ENCODE data around the gene DNMT3B.

Gene DNMT3B

GRCh38 chr20:32823737-32824588 lies 61.8 kb downstream of the DNMT3B start:
- POLR2A ChIA-PET, result no interaction called here
- H3K4me3 ChIP-seq (ENCODE audit: low read depth, low read length), result no peak overlapping the region
- no peak for DNase-seq (ENCODE audit: low read depth, low spot score)
- CTCF ChIA-PET, result interaction anchor here (1.0 to 1.1 kb wide), 3 partner anchors 34 to 45 kb away, joined by 3 read pairs; no protein-coding TSS in a partner anchor
- no peak for TF ChIP-seq CTCF (IDR thresholded peaks at IDR 0.05; ENCODE audit: insufficient read depth, low read length, missing control alignments)

- no peak for TF ChIP-seq CTCF (IDR thresholded peaks at IDR 0.05; ENCODE audit: insufficient read depth, low read length, missing control alignments)
- ChIA-PET CTCF (no interaction called here), POLR2A (no interaction called here)
- DNase-seq (ENCODE audit: low read depth, low spot score), result no peak
- H3K4me3 ChIP-seq (ENCODE audit: low read depth, low read length), result no peak overlapping the region
Measured at GRCh38 chr20:32828029-32828680, 66.0 kb downstream of the DNMT3B start.

GRCh38 chr20:32829311-32830005 lies 67.3 kb downstream of the DNMT3B start:
- TF ChIP-seq CTCF (IDR thresholded peaks at IDR 0.05; ENCODE audit: insufficient read depth, low read length, missing control alignments), result no peak
- ChIA-PET POLR2A (no interaction called here), CTCF (interaction anchor here (0.8 to 2.1 kb wide), 5 partner anchors 8 to 52 kb away, joined by 3 to 10 read pairs (median 4); no protein-coding TSS in a partner anchor)
- H3K4me3 ChIP-seq (ENCODE audit: low read depth, low read length), result no peak overlapping the region
- DNase-seq (ENCODE audit: low read depth, low spot score), result no peak

GRCh38 chr20:32830437-32830836 lies 68.3 kb downstream of the DNMT3B start:
- TF ChIP-seq CTCF (IDR thresholded peaks at IDR 0.05; ENCODE audit: insufficient read depth, low read length, missing control alignments), result no peak
- CTCF ChIA-PET, result interaction anchor here (0.8 to 2.1 kb wide), 5 partner anchors 9 to 53 kb away, joined by 3 to 10 read pairs (median 4); no protein-coding TSS in a partner anchor
- no peak overlapping the region for H3K4me3 ChIP-seq (ENCODE audit: low read depth, low read length)
- POLR2A ChIA-PET, result no interaction called here
- DNase-seq (ENCODE audit: low read depth, low spot score), result no peak

- no peak for TF ChIP-seq CTCF (IDR thresholded peaks at IDR 0.05; ENCODE audit: insufficient read depth, low read length, missing control alignments)
- CTCF ChIA-PET, result interaction anchor here (0.7 kb wide), 1 partner anchor 10 kb away, joined by 3 read pairs; no protein-coding TSS in a partner anchor
- POLR2A ChIA-PET, result no interaction called here
Measured at GRCh38 chr20:32831982-32832381, 69.8 kb downstream of the DNMT3B start.

GRCh38 chr20:32832664-32833063 lies 70.5 kb downstream of the DNMT3B start:
- H3K4me3 ChIP-seq (ENCODE audit: low read depth, low read length), result no peak overlapping the region
- POLR2A ChIA-PET, result no interaction called here
- no peak for DNase-seq (ENCODE audit: low read depth, low spot score)
- CTCF ChIA-PET, result no interaction called here
- no peak for TF ChIP-seq CTCF (IDR thresholded peaks at IDR 0.05; ENCODE audit: insufficient read depth, low read length, missing control alignments)

More at GRCh38 chr20:32831982-32832381, 69.8 kb downstream of the DNMT3B start:
- H3K4me3 ChIP-seq (ENCODE audit: low read depth, low read length), result no peak overlapping the region
- no peak for DNase-seq (ENCODE audit: low read depth, low spot score)

Measured in AG04449 (cell line).